Suprapubic skin (tissue), 4 donors: Measurements from ENCODE around the gene IL1B.

Experiments
- CTCF ChIP-seq, 2 donors: fragments of 200-600 bp in 1 of 2; fragments of 450-650 bp in 1 of 2; sonication (generic) in 1 of 2; IDR thresholded peaks; one replicate each; pipeline ENCODE4 v1.5.1; 2016 to 2019; ENCODE audit warnings: antibody characterized with exemption in 2 of 2, mild to moderate bottlenecking in 1 of 2, moderate library complexity in 1 of 2
- POLR2A ChIP-seq, 2 donors: fragments of 450-650 bp; IDR thresholded peaks; one replicate each; pipeline ENCODE4 v1.6.1; 2017; ENCODE audit warnings: antibody characterized with exemption in 2 of 2, mild to moderate bottlenecking in 2 of 2, moderate library complexity in 2 of 2
- POLR2AphosphoS5 ChIP-seq, 3 donors: sonication (generic); formaldehyde crosslinking; IDR thresholded peaks; one replicate each; pipeline ENCODE4 v1.6.1; 2017; ENCODE audit warnings: antibody characterized with exemption in 3 of 3

GRCh38 chr2:112812318-112813267 lies 24.0 kb downstream of the IL1B start:
- TF ChIP-seq CTCF (IDR thresholded peaks at IDR 0.05), result no peak
- no peak for TF ChIP-seq POLR2AphosphoS5 (IDR thresholded peaks at IDR 0.05)
- no peak for TF ChIP-seq POLR2A (IDR thresholded peaks at IDR 0.05)
